Activated CD4-positive, alpha-beta T cell treated with anti-CD3 and anti-CD28 coated beads, Interleukin-2, amount 50 U/mL, for 4 hours (primary cell): ENCODE results near the gene PYGL.
"Not testable (repeated sequence)": the region's sequence is repeated elsewhere in the genome, so short reads cannot be mapped to it uniquely, and the experiment has no call there.

Source experiments
- DNase-seq, 2 experiments: peaks; one replicate each; pipeline ENCODE4 v3.0.0-alpha.2; 2020

The PYGL gene

GRCh38 chr14:50954811-50955372 is 10.6 kb upstream of the PYGL start:
- no peak for DNase-seq

DNA sequence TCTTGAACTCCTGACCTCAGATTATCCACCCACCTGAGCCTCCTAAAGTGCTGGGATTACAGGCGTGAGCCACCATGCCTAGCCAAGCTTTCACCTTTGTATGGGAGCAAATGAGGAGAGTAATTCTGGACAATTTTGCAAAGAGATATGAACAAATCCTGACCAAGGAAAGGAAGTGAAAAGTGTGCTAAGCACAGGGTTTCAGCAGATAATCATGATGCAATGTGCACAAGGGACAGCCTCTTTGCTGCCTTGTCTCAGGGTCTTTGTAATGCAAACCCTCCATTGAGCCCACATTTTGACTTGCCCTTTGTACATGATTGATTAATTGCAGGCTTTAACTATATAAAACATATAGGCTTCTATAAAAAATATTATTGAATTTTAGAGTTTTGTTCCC is 9.2 kb upstream of the PYGL start:
- DNase-seq: no peak

GRCh38 chr14:50951032-50951431 is 6.7 kb upstream of the PYGL start:
- no peak for DNase-seq

GRCh38 chr14:50948205-50948604 is 3.9 kb upstream of the PYGL start:
- no peak for DNase-seq

- DNase-seq: no peak
Observed at GRCh38 chr14:50947446-50947845, 3.2 kb upstream of the PYGL start.

DNA sequence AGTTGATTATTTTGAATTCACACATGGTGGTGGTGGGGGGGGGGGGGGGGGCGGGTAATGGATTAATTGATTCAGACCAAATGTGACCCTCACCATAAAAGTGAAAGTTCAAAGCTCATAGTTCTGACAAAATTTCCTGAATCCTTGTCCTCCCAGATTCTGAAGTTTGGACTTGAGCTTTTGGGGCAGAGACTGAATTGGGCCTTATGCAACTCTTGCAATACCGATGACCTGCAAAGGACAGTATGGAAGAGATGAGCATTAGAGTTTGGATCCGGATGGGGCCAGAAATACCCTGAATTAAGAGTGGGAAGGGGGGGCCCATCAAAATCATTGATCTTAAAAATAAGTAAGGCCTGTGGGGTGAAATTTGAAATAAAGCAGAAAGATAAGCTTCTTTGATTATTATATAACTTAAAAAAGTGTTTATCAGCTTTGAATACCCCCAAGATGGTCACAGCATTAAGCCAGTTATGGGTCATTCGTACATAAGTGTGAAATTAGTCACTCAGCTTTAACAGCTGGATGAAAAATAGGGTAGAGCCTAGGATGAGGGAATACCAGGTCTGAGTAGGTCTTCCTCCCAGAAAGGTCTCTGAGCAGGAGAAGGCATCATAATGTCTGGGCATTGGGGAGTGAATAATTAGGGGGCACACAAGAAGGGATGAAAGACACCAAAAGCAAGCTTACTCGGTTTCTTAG is 2.1 kb upstream of the PYGL start:
- DNase-seq: no peak

DNA sequence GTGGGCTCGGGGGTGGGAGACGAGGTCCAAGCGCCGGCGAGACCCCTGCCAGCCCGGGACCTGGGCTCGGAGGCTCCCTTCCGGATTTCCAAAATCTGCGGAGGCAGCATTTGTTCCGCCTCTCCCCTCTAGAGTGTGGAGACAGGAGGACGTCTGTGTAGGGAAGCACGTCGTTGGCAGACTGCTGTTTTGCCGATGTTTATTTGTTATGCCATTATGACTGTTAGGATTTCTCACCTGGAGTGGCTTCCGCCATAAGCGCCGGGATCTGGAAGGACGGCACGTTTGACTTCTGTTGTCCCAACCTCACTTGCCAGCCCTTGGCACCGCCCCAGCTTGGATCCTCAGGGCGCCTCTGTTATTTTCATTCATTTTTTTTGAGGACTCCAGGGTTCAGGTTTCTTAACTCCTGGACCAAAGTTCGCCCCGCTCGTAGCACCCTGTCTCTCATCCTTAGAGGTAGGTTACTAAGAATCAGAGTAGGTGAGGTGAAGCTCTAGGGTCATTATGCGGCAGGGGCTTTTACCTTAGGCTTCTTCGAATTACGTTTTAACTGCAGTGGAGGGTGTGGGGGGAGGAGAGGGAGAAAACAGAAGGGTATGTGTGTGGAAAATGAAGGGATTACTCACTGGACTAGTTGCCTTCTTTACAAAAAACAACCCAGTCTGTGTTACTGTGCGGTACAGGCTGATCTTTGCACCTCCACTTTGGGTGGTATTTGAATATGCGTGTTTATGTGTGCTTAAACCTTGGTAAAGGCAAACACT is 547 bp upstream of the PYGL start:
- no peak for DNase-seq

DNA sequence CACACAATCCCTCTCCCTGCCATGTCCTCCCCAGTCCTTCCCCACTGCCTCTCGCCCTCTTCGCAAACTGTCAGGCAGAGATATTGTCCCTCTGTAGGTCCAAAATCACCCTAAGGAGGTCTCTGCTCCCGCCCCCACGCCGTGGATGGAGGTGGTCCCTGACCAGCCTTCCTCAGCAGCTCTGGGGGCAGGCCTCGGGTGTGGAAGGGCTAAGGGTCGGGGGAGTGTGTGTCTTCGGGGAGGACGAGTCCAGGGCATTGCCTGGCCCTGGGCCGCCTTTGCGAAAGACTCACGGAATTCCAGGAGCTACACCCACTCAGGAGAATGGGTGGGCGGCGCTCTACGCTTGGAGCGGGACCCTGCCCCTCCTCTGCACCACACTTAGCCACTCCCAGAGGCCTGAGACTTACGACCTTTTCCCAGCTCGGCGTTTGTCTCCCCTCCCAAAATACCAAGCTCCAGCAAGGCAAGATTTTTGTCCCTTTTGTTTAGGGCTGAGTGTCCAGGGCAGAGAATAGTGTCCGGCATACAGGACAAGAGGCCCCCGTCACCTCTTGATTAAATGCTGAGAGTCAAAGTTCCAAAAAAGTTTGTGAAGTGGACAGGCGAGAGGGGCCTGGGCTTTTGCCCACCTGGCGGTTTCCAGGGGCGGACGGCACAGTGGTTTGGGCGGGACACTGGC is 881 bp downstream of the PYGL start:
- DNase-seq: no peak

DNA sequence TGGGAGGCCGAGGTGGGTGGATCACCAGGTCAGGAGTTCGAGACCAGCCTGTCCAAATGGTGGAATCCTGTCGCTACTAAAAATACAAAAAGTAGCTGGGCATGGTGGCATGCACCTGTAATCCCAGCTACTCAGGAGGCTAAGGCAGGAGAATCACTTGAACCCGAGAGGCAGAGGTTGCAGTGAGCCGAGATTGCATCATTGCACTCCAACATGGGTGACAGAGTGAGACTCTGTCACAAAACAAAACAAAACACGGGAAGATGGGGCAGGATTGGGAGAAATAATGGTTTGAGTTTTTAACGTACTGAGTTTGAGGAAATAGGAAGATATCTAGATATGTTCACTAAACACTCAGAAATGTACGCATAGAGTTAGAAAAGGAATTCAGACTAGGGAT is 2.6 kb downstream of the PYGL start:
- not testable (repeated sequence) for DNase-seq

DNA sequence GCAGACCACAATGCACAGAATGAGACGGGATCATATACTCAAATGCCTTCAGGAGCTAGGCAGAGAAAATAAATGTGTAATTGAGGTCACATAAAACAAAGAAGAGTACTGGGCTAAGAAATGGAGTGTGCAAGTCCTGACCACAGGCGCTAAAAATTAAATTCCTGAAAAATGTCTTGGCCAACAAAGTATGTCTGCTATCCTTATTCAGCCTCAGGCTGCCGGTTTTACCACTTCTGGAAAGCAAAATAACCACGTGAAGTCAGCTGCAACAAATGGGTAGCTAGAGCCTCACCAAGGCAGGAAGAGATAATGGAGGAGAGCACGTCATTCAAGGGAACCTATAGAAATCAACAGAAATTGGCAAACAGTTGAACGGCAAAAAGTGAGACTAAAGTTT is 3.1 kb downstream of the PYGL start:
- no peak for DNase-seq

DNA sequence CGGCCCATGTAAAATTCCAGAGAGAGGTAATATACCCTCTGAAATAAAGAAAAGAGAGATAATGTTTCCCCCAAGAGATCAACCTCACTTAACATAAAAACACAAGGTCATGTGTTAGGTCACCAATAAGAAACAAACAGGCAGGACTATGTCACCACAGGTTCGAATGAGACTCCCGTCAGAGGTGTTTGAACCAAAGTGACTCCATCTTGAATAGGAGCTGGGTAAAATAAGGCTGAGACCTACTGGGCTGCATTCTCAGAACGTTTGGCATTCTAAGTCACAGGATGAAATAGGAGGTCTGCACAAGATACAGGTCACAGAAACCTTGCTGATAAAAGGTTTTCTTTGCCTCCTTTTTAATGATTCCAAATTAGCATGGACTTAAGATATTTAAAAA is 6.5 kb downstream of the PYGL start:
- no peak for DNase-seq

GRCh38 chr14:50937325-50937724 is 7.0 kb downstream of the PYGL start:
- no peak for DNase-seq

DNA sequence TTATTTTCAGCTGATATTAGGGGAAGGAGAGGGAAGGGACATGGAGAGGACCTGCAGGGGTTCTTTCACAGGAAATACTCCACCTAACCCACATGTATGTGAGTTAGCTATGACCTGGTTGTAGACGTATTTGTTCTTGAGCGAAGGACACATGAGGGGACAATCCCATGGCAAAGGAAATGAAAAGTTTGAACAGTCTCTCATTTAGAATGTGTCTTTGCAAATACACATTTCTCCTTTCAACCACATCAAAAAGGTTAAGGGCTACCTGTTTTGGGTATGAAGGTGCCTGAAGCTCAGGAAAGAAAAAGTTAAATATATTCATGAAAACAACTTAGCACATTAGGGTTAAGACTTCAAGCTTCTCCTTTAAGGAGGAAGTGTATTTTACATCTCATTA is 7.4 kb downstream of the PYGL start:
- no peak for DNase-seq

GRCh38 chr14:50936016-50936340 is 8.3 kb downstream of the PYGL start:
- no peak for DNase-seq

DNA sequence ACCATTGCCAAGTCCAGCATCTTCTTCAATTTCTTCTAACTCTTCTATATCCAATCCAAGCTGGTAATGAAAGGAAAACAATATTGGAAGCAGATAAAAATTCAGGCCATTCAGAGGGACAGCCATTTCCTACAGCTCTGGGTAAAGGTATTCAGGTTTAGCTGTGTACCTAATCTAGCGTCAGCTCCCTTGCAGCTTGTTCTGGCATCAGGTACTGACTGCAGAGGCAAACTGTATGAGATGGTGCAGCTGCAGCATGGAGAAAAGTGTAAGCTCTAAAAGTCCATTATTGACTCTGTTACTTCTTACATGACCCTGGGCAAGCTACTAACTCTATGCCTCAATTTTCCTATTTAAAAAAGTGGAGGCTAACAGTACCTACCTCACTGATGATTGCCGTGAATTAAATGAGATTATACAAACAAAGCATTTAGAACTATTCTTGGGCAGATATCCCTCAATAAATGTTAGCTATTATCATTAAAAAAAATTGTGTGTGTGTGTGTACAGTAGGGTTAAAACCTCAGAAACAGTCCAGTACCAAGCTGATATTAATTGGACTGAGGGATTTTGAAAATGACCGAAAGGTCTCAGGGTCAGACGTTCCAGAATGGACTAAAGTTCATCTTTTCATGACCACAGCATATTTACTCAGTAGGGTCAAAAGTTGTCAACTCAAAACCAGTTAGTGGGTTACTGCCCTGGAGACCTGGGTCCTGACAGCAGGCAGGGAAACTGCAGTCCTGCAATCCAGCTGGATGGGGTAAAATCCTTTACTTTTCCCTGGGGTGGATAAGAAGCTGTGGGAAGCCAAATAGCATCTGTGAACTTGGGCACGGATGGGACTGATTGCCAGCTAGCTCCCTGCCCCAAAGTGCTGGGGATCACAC is 8.9 kb downstream of the PYGL start:
- no peak for DNase-seq

DNA sequence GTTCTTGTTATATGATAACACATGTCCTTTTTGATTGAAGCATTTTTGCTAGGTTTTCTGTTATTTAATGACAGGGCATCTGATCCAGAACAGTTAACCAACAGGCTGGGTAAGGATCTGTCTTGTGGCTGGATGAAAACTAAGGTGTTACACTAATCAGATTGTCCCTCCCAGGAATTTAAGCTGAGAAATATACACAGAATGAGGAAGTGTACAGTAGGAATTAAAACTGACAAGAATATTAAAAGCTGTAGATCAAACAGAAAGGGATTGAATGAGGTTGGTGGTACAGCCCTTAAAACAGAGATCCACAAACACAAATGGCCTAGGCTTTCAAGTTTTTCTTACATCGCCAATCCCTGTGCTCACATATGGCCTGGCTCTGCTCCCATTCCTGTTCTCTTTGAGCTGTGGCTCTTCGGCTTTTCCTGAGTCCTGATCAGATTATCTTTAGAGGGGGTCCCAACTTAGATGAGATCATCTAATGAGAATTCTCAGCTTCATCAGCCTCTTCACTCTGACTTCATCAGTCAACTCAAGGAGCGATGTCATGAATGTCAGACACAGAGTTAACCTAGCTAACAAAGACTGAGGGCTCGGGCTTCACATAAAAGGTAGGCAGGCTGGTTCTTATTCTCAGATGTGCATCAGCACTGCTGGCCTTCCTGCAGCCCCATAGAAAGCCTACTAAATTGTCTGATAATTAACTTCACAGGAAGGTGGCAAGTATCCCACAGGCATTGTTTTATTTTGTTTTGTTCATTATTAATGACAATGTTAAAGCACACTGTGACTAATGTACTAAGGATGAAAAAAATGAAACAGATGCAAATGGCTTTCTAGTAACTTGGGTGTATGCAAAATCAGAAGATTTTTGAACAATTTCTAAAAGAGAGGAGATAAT is 11.4 kb downstream of the PYGL start:
- no peak for DNase-seq

DNA sequence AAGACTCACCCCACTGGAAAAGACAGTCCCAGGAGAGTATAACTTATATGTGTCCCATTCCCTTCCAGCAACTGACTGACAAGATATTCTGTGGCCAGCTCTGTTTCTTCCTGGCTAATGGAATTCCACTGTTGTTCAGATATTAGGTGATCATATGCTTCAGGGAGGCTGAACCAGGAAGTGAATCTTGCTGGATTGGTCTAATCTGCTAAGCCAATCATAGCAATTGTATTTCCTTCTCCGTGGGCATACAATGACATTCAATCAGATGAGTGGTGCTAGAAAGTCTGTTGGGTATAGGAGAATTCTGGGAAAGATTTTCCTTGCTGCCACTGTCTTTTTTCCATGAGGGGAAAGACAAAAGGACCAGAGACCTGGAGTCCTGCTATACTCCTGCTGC is 12.1 kb downstream of the PYGL start:
- no peak for DNase-seq

- DNase-seq: no peak
Observed at GRCh38 chr14:50931559-50931958, 12.7 kb downstream of the PYGL start.

DNA sequence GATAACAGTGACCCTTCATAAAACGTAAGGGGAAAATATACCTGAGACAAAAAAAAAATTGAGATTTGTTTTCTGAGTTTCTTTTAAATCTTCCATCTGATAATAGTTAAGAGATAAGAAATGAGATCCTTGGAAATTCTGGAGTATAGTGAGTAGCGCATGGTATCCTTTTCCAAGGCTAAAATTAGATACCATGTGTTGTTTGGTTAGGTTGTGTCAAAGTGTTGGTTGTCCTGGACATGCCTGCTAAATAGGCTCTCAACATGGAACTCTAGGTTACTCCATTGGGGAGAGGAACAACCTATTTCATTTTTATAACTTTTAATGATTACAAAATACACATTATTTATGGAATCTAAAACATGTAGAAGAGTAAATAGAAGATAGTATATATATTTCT is 14.8 kb downstream of the PYGL start:
- DNase-seq: no peak

- no peak for DNase-seq
Observed at GRCh38 chr14:50928002-50928635, 16.2 kb downstream of the PYGL start.

DNA sequence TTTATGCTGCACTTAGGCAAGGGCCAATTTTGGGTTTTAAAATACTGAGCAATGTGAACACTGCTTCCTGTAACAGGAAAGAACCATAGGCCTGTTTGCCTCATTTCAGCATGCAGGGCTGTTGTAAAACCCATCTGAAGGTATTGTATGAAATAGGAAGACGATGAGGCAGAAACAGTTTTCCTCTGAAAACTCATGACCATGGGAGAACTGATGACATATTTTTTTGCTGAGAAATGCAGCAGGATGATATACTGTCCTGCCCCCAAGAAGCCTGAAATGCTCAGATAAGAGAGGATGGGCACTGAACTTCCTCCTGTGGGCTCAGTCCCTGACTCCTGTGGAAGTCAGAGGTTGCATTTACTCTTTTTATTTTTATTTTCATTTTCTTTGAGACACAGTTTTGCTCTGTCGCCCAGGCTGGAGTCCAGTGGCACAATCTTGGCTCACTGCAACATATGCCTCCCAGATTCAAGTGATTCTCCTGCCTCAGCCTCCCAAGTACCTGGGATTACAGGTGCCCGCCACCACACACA is 17.4 kb downstream of the PYGL start:
- no peak for DNase-seq
